ENCODE results near the gene PKNOX2.

PKNOX2 gene

GRCh38 chr11:125452125-125452470 is 287.5 kb downstream of the PKNOX2 start:
- DNase-seq: no peak

GRCh38 chr11:125454047-125454446 is 289.5 kb downstream of the PKNOX2 start:
- DNase-seq: no peak

GRCh38 chr11:125455851-125456250 is 291.3 kb downstream of the PKNOX2 start:
- no peak for DNase-seq

GRCh38 chr11:125457814-125458343 is 293.3 kb downstream of the PKNOX2 start:
- no peak for DNase-seq

- no peak for DNase-seq
Measured at GRCh38 chr11:125460275-125460674, 295.7 kb downstream of the PKNOX2 start.

- no peak for DNase-seq
Measured at GRCh38 chr11:125463590-125464269, 299.2 kb downstream of the PKNOX2 start.

GRCh38 chr11:125464270-125464662 is 299.7 kb downstream of the PKNOX2 start:
- DNase-seq: no peak

- DNase-seq: no peak
Measured at GRCh38 chr11:125464666-125465065, 300.1 kb downstream of the PKNOX2 start.

- no peak for DNase-seq
Measured at GRCh38 chr11:125465255-125465654, 300.7 kb downstream of the PKNOX2 start.

- no peak for DNase-seq
Measured at GRCh38 chr11:125465701-125466100, 301.1 kb downstream of the PKNOX2 start.

- DNase-seq: no peak
Measured at GRCh38 chr11:125468025-125468424, 303.5 kb downstream of the PKNOX2 start.

GRCh38 chr11:125468852-125469251 is 304.3 kb downstream of the PKNOX2 start:
- DNase-seq: no peak

GRCh38 chr11:125470355-125470754 is 305.8 kb downstream of the PKNOX2 start:
- no peak for DNase-seq

- DNase-seq: no peak
Measured at GRCh38 chr11:125476721-125477120, 312.2 kb downstream of the PKNOX2 start.

GRCh38 chr11:125479137-125479536 is 314.6 kb downstream of the PKNOX2 start:
- DNase-seq: no peak

GRCh38 chr11:125481531-125481930 is 317.0 kb downstream of the PKNOX2 start:
- no peak for DNase-seq
